Caco-2 (cell line): ENCODE data around the gene MICALL1. TPM values are rescaled to one million over a fixed set of nuclear protein-coding genes. Genes with fewer than 3 reads are reported as not detected.

Experiments used
- BruUV-seq: library from RNA; stranded (reverse); fragments of 400-500 nt; replicated peaks from 2 replicates; lab custom pipeline; 2021; lab: Mats Ljungman, UMichigan
- CTCF ChIA-PET: fragments of 300-600 bp; sonication (Branson Sonifier 250); formaldehyde crosslinking; loops from one replicate; lab custom pipeline; 2022; ENCODE audit warnings: antibody characterized with exemption; lab: Charles Lee
- POLR2A ChIA-PET: fragments of 300-600 bp; sonication (Branson Sonifier 250); formaldehyde crosslinking; loops from one replicate; lab custom pipeline; 2022; ENCODE audit warnings: antibody characterized with exemption; lab: Charles Lee
- DNase-seq, 2 experiments: peaks; one replicate each; pipeline versions ENCODE4 v3.0.0 to v3.0.0-alpha.2; 2020 to 2022
- H3K27me3 ChIP-seq: replicated peaks from 2 replicates; pipeline ENCODE4 v1.6.0; 2011; ENCODE audit warnings: low read length; ENCODE audit not compliant: control insufficient read depth, insufficient read depth
- H3K36me3 ChIP-seq: 2 replicates; pipeline ENCODE4 v1.5.1; 2011; ENCODE audit warnings: low read length; ENCODE audit not compliant: control insufficient read depth, insufficient read depth
- H3K4me1 ChIP-seq: fragments of 250-450 bp; sonication (Bioruptor Pico); 2 replicates; pipeline ENCODE4 v1.5.1; 2020; ENCODE audit warnings: mild to moderate bottlenecking
- H3K4me3 ChIP-seq: 2 replicates; pipeline ENCODE4 v1.5.1; 2011; ENCODE audit warnings: low read depth, mild to moderate bottlenecking, control low read depth, low read length
- H3K9me3 ChIP-seq: fragments of 250-450 bp; sonication (Bioruptor Pico); 2 replicates; pipeline ENCODE4 v1.5.1; 2020; ENCODE audit warnings: mild to moderate bottlenecking, moderate library complexity
- H3K27ac Mint-ChIP-seq: one replicate; pipeline ENCODE4 v1.8.0; 2022; ENCODE audit warnings: mixed read lengths; ENCODE audit not compliant: unreplicated experiment
- H3K27me3 Mint-ChIP-seq: one replicate; pipeline ENCODE4 v1.8.0; 2022; ENCODE audit warnings: mixed read lengths; ENCODE audit not compliant: insufficient read depth, unreplicated experiment
- H3K36me3 Mint-ChIP-seq: one replicate; pipeline ENCODE4 v1.8.0; 2022; ENCODE audit warnings: mild to moderate bottlenecking, mixed read lengths; ENCODE audit not compliant: insufficient read depth, unreplicated experiment
- H3K4me1 Mint-ChIP-seq: one replicate; pipeline ENCODE4 v1.8.0; 2022; ENCODE audit warnings: low read depth, mixed read lengths; ENCODE audit not compliant: unreplicated experiment
- H3K4me3 Mint-ChIP-seq: one replicate; pipeline ENCODE4 v1.8.0; 2022; ENCODE audit warnings: mild to moderate bottlenecking, moderate library complexity, mixed read lengths; ENCODE audit not compliant: unreplicated experiment
- H3K9me3 Mint-ChIP-seq: one replicate; pipeline ENCODE4 v1.8.0; 2022; ENCODE audit warnings: mixed read lengths; ENCODE audit not compliant: unreplicated experiment
- intact Hi-C: fragments of 100-400 bp; cut with micrococcal nuclease; formaldehyde crosslinking; loops from one replicate; pipeline ENCODE4 v1.10.0; 2022; ENCODE audit not compliant: unreplicated experiment
- total RNA-seq: library from RNA; stranded (reverse); gene quantifications from 2 replicates; pipeline ENCODE4 v1.2.3, GENCODE V29; 2022
- TF ChIP-seq, protein P1 (sequence below), 2 experiments: fragments of 200-600 bp in 1 of 2; IDR thresholded peaks; 1 replicate in 1 of 2; 2 replicates in 1 of 2; pipeline versions ENCODE4 v1.5.1 to v1.8.0; 2011 to 2022; ENCODE audit warnings: antibody characterized with exemption in 1 of 2, control low read depth in 1 of 2, inconsistent platforms in 1 of 2, low read depth in 1 of 2, low read length in 1 of 2, mild to moderate bottlenecking in 1 of 2, moderate library complexity in 1 of 2; ENCODE audit not compliant: insufficient read depth in 1 of 2, severe bottlenecking in 1 of 2, unreplicated experiment in 1 of 2

Gene MICALL1
- total RNA-seq, 1 experiment from 2014 or later, result 46.7 TPM

DNA sequence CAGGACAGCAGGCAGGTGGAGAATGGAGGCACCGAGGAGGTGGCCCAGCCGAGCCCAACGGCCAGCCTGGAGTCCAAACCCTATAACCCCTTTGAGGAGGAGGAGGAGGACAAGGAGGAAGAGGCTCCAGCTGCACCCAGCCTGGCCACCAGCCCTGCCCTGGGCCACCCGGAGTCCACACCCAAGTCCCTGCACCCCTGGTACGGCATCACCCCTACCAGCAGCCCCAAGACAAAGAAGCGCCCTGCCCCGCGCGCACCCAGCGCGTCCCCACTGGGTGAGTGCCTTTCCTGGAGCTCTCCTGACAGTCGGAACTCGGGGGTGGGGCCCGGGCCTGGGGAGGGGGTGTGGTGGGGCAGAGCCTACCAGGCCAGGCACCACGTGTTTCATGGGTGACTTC lies 19.7 kb downstream of the MICALL1 start:
- DNase-seq, result no peak
- no TSS peak for BruUV-seq
- ChIA-PET CTCF (interaction anchor here (0.6 kb wide), 1 partner anchor 29 kb away, joined by 3 read pairs; no protein-coding TSS in a partner anchor), POLR2A (interaction anchor here (0.6 kb wide), 1 partner anchor 28 kb away, joined by 4 read pairs; the partner anchor contains the start of gene POLR2F)
- Mint-ChIP-seq H3K36me3 (peaks cover 33% of the 10 kb centered on the region), H3K9me3 (no peaks in the 10 kb centered on the region), H3K27ac (no peak overlapping the region), H3K4me1 (no peaks in the 10 kb centered on the region), H3K27me3 (no peaks in the 10 kb centered on the region), H3K4me3 (no peak overlapping the region)
- Histone ChIP-seq H3K9me3 (no peaks in the 10 kb centered on the region), H3K27me3 (no peaks in the 10 kb centered on the region), H3K4me3 (no peak overlapping the region), H3K36me3 (no peaks in the 10 kb centered on the region; the same call in 1 of the 2 replicates), H3K4me1 (no peaks in the 10 kb centered on the region)
- intact Hi-C loops, result no loop called here
- TF ChIP-seq, protein P1, sequence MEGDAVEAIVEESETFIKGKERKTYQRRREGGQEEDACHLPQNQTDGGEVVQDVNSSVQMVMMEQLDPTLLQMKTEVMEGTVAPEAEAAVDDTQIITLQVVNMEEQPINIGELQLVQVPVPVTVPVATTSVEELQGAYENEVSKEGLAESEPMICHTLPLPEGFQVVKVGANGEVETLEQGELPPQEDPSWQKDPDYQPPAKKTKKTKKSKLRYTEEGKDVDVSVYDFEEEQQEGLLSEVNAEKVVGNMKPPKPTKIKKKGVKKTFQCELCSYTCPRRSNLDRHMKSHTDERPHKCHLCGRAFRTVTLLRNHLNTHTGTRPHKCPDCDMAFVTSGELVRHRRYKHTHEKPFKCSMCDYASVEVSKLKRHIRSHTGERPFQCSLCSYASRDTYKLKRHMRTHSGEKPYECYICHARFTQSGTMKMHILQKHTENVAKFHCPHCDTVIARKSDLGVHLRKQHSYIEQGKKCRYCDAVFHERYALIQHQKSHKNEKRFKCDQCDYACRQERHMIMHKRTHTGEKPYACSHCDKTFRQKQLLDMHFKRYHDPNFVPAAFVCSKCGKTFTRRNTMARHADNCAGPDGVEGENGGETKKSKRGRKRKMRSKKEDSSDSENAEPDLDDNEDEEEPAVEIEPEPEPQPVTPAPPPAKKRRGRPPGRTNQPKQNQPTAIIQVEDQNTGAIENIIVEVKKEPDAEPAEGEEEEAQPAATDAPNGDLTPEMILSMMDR (IDR thresholded peaks at IDR 0.05; ENCODE audit: insufficient read depth in 1 of 2, low read depth in 1 of 2, low read length in 1 of 2, severe bottlenecking in 1 of 2, unreplicated experiment in 1 of 2), result no peak

DNA sequence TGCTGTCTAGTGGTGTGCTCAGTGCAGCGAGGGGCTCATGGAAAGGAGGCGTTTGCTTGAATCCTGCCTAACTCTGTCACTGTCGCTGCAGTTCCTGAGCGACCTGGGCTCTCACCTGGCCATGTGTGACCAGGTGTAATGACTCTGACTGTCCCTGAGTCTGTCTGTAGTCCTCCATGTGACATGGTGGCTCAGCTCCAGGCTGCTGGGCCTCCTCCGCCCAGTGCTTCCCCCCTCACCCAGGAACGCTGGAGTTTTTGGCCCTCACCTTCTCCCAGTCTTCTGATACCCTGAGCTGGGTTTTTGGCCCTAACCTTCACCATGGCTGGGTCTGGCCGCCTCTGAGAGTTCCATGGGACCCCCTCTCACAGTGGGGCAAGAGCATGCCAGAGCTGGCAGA lies 20.3 kb downstream of the MICALL1 start:
- no peaks in the 10 kb centered on the region for H3K9me3 ChIP-seq
- BruUV-seq, result no TSS peak
- TF ChIP-seq, protein P1 (IDR thresholded peaks at IDR 0.05; ENCODE audit: insufficient read depth in 1 of 2, low read depth in 1 of 2, low read length in 1 of 2, severe bottlenecking in 1 of 2, unreplicated experiment in 1 of 2), result no peak
- DNase-seq, result no peak
- H3K27me3 Mint-ChIP-seq, result no peaks in the 10 kb centered on the region
- CTCF ChIA-PET, result interaction anchor here (0.6 kb wide), 1 partner anchor 29 kb away, joined by 3 read pairs; no protein-coding TSS in a partner anchor
- no peak overlapping the region for H3K27ac Mint-ChIP-seq
- H3K36me3 Mint-ChIP-seq, result peaks cover 32% of the 10 kb centered on the region
- POLR2A ChIA-PET, result no interaction called here
- H3K27me3 ChIP-seq, result no peaks in the 10 kb centered on the region
- H3K4me1 ChIP-seq, result no peaks in the 10 kb centered on the region
- no peaks in the 10 kb centered on the region; the same call in 1 of the 2 replicates for H3K36me3 ChIP-seq
- H3K4me3 ChIP-seq, result no peak overlapping the region
- no peaks in the 10 kb centered on the region for H3K4me1 Mint-ChIP-seq
- H3K4me3 Mint-ChIP-seq, result no peak overlapping the region
- H3K9me3 Mint-ChIP-seq, result no peaks in the 10 kb centered on the region
- intact Hi-C loops, result no loop called here

- Mint-ChIP-seq H3K36me3 (peaks cover 32% of the 10 kb centered on the region), H3K27ac (no peak overlapping the region), H3K27me3 (no peaks in the 10 kb centered on the region), H3K4me1 (no peaks in the 10 kb centered on the region), H3K4me3 (no peak overlapping the region), H3K9me3 (no peaks in the 10 kb centered on the region)
- CTCF ChIA-PET, result no interaction called here
- Histone ChIP-seq H3K9me3 (no peaks in the 10 kb centered on the region), H3K4me3 (no peak overlapping the region), H3K27me3 (no peaks in the 10 kb centered on the region), H3K4me1 (no peaks in the 10 kb centered on the region), H3K36me3 (no peaks in the 10 kb centered on the region; the same call in 1 of the 2 replicates)
- BruUV-seq, result no TSS peak
- no peak for DNase-seq
- intact Hi-C loops, result no loop called here
- POLR2A ChIA-PET, result no interaction called here
- TF ChIP-seq, protein P1 (IDR thresholded peaks at IDR 0.05; ENCODE audit: insufficient read depth in 1 of 2, low read depth in 1 of 2, low read length in 1 of 2, severe bottlenecking in 1 of 2, unreplicated experiment in 1 of 2), result no peak
Measured at GRCh38 chr22:37926771-37927636, 20.9 kb downstream of the MICALL1 start.
